K562 treated with DMSO at 1 percent for 24 hours (cell line): ENCODE data around the gene OR8J3. TPM values are rescaled to one million over a fixed set of nuclear protein-coding genes. Genes with fewer than 3 reads are reported as not detected.

Experiments used
- total RNA-seq: library from RNA; unstranded; fragments of 300-600 nt; gene quantifications from 2 replicates; pipeline ENCODE4 v1.2.3, GENCODE V29; 2022; ENCODE audit warnings: low read depth; ENCODE audit not compliant: insufficient read depth

OR8J3 gene, protein sequence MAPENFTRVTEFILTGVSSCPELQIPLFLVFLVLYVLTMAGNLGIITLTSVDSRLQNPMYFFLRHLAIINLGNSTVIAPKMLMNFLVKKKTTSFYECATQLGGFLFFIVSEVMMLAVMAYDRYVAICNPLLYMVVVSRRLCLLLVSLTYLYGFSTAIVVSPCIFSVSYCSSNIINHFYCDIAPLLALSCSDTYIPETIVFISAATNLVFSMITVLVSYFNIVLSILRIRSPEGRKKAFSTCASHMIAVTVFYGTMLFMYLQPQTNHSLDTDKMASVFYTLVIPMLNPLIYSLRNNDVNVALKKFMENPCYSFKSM
- total RNA-seq: not detected in 2 replicates

DNA sequence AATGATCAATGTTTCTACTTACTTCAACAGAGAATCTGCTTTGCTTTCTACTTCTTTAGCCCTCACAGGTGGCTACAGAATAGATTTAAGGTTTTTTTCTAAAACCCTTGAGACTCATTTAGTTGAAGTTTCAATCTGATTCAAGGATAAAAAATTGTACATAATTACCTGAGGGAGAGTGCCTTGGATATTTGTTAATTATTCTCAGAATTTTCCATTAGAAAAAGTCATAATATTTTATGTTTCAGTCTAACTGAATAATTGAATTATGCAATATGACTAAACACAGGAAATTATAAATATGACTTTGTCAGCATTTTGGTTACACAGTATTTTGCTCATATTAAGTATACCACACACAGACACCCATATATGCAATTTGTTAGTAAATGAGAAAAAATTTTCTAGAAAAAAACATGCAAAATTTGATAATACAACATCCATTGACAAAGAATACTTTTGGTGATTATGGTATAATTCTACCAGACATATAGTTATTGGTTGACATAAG is at the start of gene OR8J3:
OR8J3 (minus strand) TSS at position 51 of the 511 bp plus-strand sequence. CDS start 2,483 bp downstream, outside the sequence.

DNA sequence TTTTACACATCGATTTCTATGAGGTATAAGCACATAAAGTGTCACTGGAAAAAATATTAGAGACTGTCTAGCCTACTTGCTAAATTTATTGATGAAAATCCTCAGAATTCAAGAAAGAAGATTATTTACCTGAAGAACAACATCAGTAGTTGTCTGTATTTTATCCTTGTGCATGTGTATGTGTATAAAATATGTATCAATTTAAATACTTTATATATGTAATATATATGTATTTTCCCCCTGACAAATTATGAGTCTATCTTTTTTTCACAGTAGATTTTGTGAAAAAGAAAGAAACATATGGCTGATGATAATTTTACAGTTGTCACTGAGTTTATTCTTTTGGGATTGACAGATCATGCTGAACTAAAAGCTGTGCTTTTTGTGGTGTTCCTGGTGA is 36.3 kb upstream of the OR8J3 start, which contains the start of gene OR5J2:
OR5J2 (plus strand) TSS at position 301 of the 400 bp plus-strand sequence; CDS start at position 301, 0 bp downstream.

DNA sequence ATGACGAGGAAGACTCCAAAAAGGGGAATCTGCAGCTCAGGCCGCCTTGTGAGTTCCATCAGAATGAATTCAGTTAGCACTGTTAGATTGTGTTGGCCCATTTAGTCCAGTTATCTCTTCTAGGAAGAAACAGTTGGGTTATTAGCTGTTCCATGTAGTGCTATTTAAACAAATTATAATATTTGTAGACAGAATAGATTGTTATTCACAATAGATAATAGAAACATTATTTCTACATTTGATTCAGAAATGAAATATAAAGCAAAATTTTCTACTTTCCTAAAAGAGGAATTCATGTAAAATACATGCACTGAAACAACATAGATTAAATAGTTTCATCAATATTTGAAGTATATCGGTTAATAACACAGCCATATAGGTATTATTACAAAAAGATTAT is 20.2 kb upstream of the OR8J3 start, which contains the start of gene OR8K5:
OR8K5 (minus strand) TSS at position 101 of the 400 bp plus-strand sequence; CDS start at position 101, 0 bp downstream.

DNA sequence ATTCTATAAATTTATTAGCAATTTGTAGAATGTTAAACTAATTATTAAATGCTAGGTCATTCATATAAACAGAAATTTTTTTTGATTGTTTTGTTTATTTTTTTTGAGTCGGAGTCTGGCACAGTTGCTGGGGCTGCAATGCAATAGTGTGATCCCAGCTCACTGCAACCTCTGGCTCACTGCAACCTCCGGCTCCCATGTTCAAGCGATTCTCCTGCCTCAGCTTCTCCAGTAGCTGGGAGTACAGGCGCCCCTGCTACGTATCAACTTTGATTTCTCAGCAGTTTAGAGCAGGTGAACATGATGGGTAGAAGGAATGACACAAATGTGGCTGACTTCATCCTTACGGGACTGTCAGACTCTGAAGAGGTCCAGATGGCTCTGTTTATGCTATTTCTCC is 17.9 kb downstream of the OR8J3 start, which contains the start of gene OR8H3:
OR8H3 (plus strand) TSS at position 301 of the 400 bp plus-strand sequence; CDS start at position 301, 0 bp downstream.

DNA sequence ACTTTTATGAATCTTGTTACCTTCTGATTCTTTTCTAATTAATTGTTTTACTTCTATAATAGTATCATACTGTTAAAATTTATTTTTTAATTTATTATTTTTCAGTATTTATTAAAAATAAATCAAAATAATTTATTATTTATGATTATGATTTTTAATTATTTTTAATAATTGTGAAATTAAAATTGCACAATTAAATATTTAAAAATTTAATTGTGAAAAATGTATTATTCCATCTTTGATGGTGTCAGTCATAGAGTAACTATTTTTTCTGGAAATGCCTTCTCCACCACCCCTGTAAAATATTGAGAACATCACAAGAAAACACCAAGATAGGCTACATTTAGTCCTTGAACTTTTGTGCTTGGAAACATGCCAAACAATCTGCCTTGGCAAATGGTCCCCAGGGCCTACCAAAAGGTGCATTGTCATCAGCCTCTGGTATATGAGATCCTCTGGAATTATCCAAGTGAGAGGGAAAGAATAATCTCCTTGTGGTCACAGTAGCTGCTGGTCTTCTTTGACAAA is 36.7 kb downstream of the OR8J3 start, which contains the start of gene OR8H2:
OR8H2 (plus strand) TSS at position 478 of the 528 bp plus-strand sequence. CDS start 1,356 bp downstream, outside the sequence.

DNA sequence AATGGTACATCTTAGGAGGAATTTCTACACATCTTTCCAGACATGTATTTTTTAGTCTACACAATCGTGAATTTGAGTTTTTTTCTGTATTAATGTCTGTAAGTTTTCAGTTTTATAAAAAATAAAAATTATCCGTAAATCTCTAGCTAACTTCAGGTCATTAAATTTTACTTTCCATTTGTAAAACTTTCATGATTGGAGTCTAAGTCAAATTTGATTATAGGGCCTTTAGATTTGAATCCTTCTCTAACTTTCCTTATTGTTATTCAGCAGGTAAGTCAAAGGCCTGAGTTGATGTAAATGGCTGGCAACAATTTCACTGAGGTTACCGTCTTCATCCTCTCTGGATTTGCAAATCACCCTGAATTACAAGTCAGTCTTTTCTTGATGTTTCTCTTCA is 47.0 kb downstream of the OR8J3 start, which contains the start of gene OR8I2:
OR8I2 (plus strand) TSS at position 301 of the 400 bp plus-strand sequence; CDS start at position 301, 0 bp downstream.

Other genes with a start within 250 kb of the OR8J3 start
- not detected in 2 replicates for gene OR5W2, start 225.6 kb downstream of the OR8J3 start, total RNA-seq
- not detected in 2 replicates for gene OR5I1, start 203.8 kb downstream of the OR8J3 start, total RNA-seq
- not detected in 2 replicates for gene OR10AG1, start 170.3 kb downstream of the OR8J3 start, total RNA-seq
- not detected in 2 replicates for gene OR5F1, start 145.6 kb downstream of the OR8J3 start, total RNA-seq
- gene OR5AS1, start 112.5 kb downstream of the OR8J3 start, total RNA-seq: not detected in 2 replicates
- gene OR8I2, start 46.9 kb downstream of the OR8J3 start, total RNA-seq: not detected in 2 replicates
- gene OR8H2, start 36.5 kb downstream of the OR8J3 start, total RNA-seq: not detected in 2 replicates
- not detected in 2 replicates for gene OR8H3, start 17.8 kb downstream of the OR8J3 start, total RNA-seq
- not detected in 2 replicates for gene OR8K5, start 20.1 kb upstream of the OR8J3 start, total RNA-seq
- not detected in 2 replicates for gene OR5J2, start 36.4 kb upstream of the OR8J3 start, total RNA-seq
- not detected in 2 replicates for gene OR5T2, start 94.1 kb upstream of the OR8J3 start, total RNA-seq
- gene OR5T3, start 112.1 kb upstream of the OR8J3 start, total RNA-seq: not detected in 2 replicates
- gene OR5T1, start 134.0 kb upstream of the OR8J3 start, total RNA-seq: not detected in 2 replicates
- not detected in 2 replicates for gene OR8H1, start 152.1 kb upstream of the OR8J3 start, total RNA-seq
- not detected in 2 replicates for gene OR8K3, start 174.9 kb upstream of the OR8J3 start, total RNA-seq
- not detected in 2 replicates for gene OR8K1, start 205.8 kb upstream of the OR8J3 start, total RNA-seq
- gene OR8J1, start 214.1 kb upstream of the OR8J3 start, total RNA-seq: not detected in 2 replicates
- gene OR8U1, start 235.4 kb upstream of the OR8J3 start, total RNA-seq: not detected in 2 replicates